Measurements from ENCODE around the gene TTC14.

- TF ChIP-seq CTCF (IDR thresholded peaks at IDR 0.05; ENCODE audit: poor library complexity, severe bottlenecking), result no peak
- TF ChIP-seq TAF1 (IDR thresholded peaks at IDR 0.05; ENCODE audit: low read depth), result no peak
- no peak for TF ChIP-seq POLR2AphosphoS5 (IDR thresholded peaks at IDR 0.05)
- TF ChIP-seq RAD21 (conservative IDR thresholded peaks at IDR 0.05), result no peak
- no peak for TF ChIP-seq EZH2 (IDR thresholded peaks at IDR 0.05; ENCODE audit: borderline replicate concordance, insufficient read depth, low read length, poor library complexity, severe bottlenecking)
- TF ChIP-seq EP300 (conservative IDR thresholded peaks at IDR 0.05; ENCODE audit: poor library complexity, severe bottlenecking), result no peak
These were observed 17.8 kb downstream of the TTC14 start for GRCh38 chr3:180619723-180620122.
